Ishikawa (cell line): ENCODE measurements around the gene NSUN2.
A peak's percentile ranks its signal among the peaks of the same experiment; 100 is the strongest.

Experiments used
- CEBPB ChIP-seq: IDR thresholded peaks from 2 replicates; pipeline ENCODE4 v1.6.1; 2012
- CREB1 ChIP-seq: IDR thresholded peaks from 2 replicates; pipeline ENCODE4 v1.6.1; 2012; ENCODE audit warnings: low read depth
- EGR1 ChIP-seq: IDR thresholded peaks from 2 replicates; pipeline ENCODE4 v1.6.1; 2012
- EP300 ChIP-seq: IDR thresholded peaks from 2 replicates; pipeline ENCODE4 v1.6.1; 2012; ENCODE audit warnings: borderline replicate concordance
- FOXM1 ChIP-seq: IDR thresholded peaks from 2 replicates; pipeline ENCODE4 v1.6.1; 2012; ENCODE audit warnings: low read depth, borderline replicate concordance
- NFIC ChIP-seq: IDR thresholded peaks from 2 replicates; pipeline ENCODE4 v1.6.1; 2012
- RAD21 ChIP-seq: IDR thresholded peaks from 2 replicates; pipeline ENCODE4 v1.6.1; 2012; ENCODE audit warnings: low read depth
- TAF1 ChIP-seq: IDR thresholded peaks from 2 replicates; pipeline ENCODE4 v1.6.1; 2012; ENCODE audit warnings: low read depth, mild to moderate bottlenecking
- TCF12 ChIP-seq: IDR thresholded peaks from 2 replicates; pipeline ENCODE4 v1.6.1; 2012; ENCODE audit warnings: low read depth
- TEAD4 ChIP-seq: IDR thresholded peaks from 2 replicates; pipeline ENCODE4 v1.6.1; 2012
- YY1 ChIP-seq: IDR thresholded peaks from 2 replicates; pipeline ENCODE4 v1.6.1; 2012; ENCODE audit warnings: low read depth
- ZBTB7A ChIP-seq: IDR thresholded peaks from 2 replicates; pipeline ENCODE4 v1.6.1; 2012; ENCODE audit warnings: low read depth
- TF ChIP-seq, protein P1 (sequence below): IDR thresholded peaks from 2 replicates; pipeline ENCODE4 v1.6.1; 2012
- TF ChIP-seq, protein P2 (sequence below): IDR thresholded peaks from 2 replicates; pipeline ENCODE4 v1.6.1; 2012
- TF ChIP-seq, protein P3 (sequence below): IDR thresholded peaks from 2 replicates; pipeline ENCODE4 v1.6.1; 2012; ENCODE audit warnings: low read depth, mild to moderate bottlenecking

The NSUN2 gene

DNA sequence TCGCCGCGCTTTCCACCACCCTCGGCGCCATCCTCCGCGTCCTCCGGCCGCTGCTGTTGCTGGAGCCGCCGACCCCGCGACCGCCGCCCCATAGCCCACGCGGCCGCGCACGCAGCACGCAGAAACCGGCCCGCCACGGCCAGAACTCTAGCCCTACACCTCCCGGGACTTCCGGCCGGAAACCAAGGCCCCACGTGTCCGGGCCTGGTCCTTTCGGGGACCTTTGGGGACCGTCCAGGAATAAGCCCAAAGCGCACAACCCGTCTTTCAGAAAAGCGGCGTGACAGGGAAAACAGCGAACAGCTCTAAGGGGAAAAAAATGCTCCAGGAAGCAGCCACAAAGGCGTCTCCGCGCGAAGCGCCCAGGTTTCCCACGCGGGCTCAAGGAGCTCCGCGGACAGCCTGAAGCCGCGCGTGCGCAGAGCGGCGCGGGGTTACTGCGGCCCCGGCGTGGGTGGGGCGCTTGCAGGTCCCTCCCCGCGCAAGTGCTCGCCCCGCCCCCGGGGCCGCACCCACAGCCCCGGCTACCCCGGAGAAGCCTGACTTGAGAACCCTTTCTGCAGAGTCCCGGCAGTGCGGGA, at the start of gene NSUN2, which contains the start of gene SRD5A1:
Gene NSUN2, minus strand, starts transcription at position 157 of the 581 bp plus-strand sequence. Its CDS starts 65 bp downstream, at position 92.
Gene SRD5A1, plus strand, starts transcription at position 553 of the 581 bp plus-strand sequence. CDS start 137 bp downstream, outside the sequence.
- TF ChIP-seq TAF1 (0 out of 2 replicates have a peak, but pooled peaks have one; percentile 26), FOXM1 (no peak), ZBTB7A (no peak), YY1 (no peak), CREB1 (no peak), TCF12 (0 out of 2 replicates have a peak, but pooled peaks have one; percentile 3), RAD21 (no peak), EGR1 (no peak; the same call in 1 of the 2 replicates), EP300 (no peak), CEBPB (no peak), NFIC (no peak)
- TF ChIP-seq, protein P1, sequence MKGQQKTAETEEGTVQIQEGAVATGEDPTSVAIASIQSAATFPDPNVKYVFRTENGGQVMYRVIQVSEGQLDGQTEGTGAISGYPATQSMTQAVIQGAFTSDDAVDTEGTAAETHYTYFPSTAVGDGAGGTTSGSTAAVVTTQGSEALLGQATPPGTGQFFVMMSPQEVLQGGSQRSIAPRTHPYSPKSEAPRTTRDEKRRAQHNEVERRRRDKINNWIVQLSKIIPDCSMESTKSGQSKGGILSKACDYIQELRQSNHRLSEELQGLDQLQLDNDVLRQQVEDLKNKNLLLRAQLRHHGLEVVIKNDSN: peak; percentile 98
- TF ChIP-seq, protein P2, sequence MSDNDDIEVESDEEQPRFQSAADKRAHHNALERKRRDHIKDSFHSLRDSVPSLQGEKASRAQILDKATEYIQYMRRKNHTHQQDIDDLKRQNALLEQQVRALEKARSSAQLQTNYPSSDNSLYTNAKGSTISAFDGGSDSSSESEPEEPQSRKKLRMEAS: peak; percentile 85

DNA sequence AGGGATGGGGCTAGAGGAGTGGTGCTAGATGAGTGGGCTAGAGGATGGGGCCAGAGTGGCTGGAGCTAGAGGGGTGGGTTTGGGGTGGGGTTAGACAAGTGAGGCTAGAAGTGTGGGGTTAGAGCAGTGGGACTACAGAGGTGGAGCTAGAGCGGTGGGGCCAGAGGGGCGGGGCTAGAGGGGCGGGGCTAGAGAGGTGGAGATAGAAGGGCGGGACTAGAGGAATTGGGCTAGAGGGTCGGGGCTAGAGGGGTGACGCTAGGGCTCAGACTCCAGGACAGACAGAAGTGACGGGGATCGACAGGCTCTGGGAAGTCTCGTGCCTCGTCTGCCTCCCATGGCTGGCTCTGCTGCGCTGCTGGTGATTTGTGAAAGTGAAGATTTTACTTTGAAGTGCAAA, 49.4 kb upstream of the NSUN2 start:
- no peak for TF ChIP-seq RAD21
- no peak for TF ChIP-seq CEBPB

DNA sequence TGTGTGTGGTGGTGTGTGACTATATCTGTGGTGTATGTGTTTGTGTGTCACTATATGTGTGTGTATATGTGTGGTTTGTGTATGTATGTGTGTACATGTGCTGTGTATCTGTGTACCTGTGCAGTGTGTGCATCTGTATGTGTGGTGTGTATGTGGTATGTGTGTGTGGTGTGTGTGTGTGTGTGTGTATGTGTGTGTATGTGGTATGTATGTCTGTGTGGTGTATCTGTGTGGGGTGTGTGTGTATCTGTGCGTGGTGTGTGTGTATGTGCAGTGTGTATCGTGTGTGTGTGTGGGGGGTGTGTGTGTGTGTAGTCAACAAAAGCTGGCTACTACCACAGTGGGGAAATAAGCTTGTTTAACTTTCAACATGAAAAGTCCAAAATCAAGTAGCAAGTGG, 48.8 kb upstream of the NSUN2 start:
- TF ChIP-seq TCF12 (no peak), EGR1 (no peak), YY1 (no peak), NFIC (no peak), TAF1 (no peak), CREB1 (no peak), CEBPB (no peak), TEAD4 (no peak), EP300 (no peak)

DNA sequence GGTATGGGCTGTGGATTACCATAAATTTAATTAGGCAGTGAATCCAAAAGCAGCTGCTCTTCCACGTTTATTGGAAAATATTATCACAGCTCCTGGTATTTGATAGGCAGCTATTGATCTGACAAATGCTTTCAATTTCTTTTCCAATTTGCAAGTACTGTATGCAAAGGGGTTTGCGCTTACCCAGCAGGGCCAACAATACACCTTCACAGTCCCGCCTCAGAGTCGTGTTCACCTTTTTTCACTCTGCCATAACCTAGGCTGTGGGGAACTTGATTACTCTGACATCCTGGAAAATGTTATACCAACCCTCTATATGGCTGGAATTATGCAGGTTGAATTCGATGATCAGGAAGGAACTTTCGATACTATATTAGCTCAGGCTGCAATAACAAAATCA, 48.1 kb upstream of the NSUN2 start:
- TF ChIP-seq CEBPB (no peak), EP300 (no peak), YY1 (no peak), TAF1 (no peak)

DNA sequence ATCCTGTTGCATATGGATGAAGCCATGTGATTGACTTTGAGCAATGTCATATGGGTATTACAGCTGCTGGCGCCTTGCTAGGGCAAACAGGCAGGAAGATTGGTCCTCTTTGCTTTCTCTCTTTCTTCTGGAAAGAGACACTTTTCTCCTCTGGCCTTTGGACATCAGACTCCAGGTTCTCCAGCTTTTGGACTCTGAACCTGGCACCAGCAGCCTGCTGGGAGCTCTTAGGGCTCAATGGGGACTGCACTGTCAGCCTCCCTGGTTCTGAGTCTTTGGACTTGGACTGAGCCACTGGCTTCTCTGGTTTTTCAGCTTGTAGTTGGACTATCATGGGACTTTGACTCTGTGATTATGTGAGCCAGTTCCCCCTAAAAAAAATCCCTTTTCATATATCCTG, 45.5 kb upstream of the NSUN2 start:
- TF ChIP-seq FOXM1 (no peak), YY1 (no peak), TAF1 (no peak), RAD21 (no peak), CREB1 (no peak), TCF12 (no peak)
- TF ChIP-seq, protein P1: no peak
- TF ChIP-seq, protein P2: no peak

DNA sequence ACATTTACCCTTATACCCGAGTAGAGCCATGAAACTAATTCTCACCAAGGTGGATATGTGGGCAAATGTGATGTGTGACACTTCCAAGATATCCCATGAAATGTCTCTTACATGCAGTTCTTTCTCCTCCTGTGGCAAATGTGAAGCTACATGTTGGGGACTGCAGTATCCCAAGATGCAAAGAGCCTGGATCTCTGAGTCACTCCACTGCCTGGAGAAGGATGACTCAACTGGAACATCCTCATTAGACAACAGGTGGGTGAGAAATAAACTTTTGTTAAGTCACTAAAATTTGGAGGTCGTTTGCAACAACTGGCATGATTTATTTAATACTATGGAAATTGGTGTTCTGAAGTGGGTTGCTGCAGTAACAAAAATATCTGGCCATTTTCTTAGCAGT, 43.9 kb upstream of the NSUN2 start:
- TF ChIP-seq CEBPB (no peak), EP300 (no peak), EGR1 (no peak), TCF12 (no peak), CREB1 (no peak), TAF1 (no peak), NFIC (no peak)
- TF ChIP-seq, protein P3, sequence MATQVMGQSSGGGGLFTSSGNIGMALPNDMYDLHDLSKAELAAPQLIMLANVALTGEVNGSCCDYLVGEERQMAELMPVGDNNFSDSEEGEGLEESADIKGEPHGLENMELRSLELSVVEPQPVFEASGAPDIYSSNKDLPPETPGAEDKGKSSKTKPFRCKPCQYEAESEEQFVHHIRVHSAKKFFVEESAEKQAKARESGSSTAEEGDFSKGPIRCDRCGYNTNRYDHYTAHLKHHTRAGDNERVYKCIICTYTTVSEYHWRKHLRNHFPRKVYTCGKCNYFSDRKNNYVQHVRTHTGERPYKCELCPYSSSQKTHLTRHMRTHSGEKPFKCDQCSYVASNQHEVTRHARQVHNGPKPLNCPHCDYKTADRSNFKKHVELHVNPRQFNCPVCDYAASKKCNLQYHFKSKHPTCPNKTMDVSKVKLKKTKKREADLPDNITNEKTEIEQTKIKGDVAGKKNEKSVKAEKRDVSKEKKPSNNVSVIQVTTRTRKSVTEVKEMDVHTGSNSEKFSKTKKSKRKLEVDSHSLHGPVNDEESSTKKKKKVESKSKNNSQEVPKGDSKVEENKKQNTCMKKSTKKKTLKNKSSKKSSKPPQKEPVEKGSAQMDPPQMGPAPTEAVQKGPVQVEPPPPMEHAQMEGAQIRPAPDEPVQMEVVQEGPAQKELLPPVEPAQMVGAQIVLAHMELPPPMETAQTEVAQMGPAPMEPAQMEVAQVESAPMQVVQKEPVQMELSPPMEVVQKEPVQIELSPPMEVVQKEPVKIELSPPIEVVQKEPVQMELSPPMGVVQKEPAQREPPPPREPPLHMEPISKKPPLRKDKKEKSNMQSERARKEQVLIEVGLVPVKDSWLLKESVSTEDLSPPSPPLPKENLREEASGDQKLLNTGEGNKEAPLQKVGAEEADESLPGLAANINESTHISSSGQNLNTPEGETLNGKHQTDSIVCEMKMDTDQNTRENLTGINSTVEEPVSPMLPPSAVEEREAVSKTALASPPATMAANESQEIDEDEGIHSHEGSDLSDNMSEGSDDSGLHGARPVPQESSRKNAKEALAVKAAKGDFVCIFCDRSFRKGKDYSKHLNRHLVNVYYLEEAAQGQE: no peak
- TF ChIP-seq, protein P1: no peak

DNA sequence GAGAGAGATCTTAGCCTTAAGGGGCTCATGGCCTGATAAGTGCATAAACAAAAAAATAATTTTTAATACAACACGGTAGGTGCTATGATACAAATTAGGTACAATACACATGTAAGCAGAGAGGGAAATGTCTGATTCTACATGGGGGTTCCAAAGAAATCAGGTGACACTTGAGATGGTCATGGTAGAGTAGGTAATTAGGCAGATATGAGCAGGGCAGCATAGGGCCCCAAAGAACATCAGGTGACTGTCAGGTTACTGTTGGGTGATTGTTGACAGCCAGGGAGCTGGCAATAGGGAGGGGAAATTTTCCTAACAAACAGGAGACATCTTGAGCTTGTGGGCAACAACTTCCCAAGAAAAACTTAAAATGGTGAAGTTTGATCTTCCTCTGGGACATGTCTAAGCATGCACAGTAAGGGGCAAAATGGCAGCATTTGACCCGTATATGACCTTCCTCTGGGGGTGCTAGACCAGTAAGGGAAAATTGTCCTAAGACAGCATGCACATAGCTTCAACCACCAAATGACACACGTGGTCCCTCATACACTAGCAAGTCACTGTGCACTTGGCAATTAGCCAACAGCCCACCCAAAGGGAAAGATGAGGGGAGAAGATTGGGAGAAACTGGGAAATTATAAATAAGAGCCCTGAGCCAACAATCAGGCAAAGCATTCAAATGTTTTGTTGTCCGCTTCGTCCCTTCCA, 43.1 kb upstream of the NSUN2 start:
- TF ChIP-seq EGR1 (no peak), NFIC (0 out of 2 replicates have a peak, but pooled peaks have one; percentile 26)

DNA sequence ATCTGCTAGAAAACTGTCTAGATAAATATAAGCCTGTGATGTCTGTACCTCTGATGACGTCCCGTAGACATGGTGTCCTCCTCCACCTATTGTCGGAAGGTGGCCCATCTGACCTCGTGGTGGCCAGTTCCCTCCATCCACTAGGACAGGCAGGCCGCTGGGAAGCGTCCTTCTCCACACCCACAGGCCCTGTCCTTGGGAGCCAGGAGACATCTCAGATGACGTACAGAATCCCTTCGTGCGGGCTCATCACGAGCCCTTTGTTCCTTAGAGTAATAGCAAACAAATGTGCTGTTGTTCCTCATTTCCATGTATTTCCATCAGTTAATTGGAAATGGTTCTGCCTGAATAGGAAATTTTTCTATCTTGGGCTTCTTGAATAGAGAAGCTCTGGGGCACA, 42.0 kb upstream of the NSUN2 start:
- TF ChIP-seq RAD21 (no peak), CREB1 (no peak)
